ENCODE results near the gene MRPL12.

- no peak for TF ChIP-seq CTCF (tag by site-specific recombination; IDR thresholded peaks at IDR 0.05)
- peak; percentile 72 for TF ChIP-seq PRDM10 (tag by site-specific recombination; IDR thresholded peaks at IDR 0.05)
- TF ChIP-seq ZBTB7A (tag by site-specific recombination; IDR thresholded peaks at IDR 0.05; ENCODE audit: low read depth) = peak; percentile 74; the same call in 1 of the 2 replicates
- no peak for TF ChIP-seq SCRT1 (tag by site-specific recombination; IDR thresholded peaks at IDR 0.05; ENCODE audit: borderline replicate concordance)
- no peak for TF ChIP-seq ZNF16 (tag by site-specific recombination; IDR thresholded peaks at IDR 0.05; ENCODE audit: low read depth)
- TF ChIP-seq ZNF558 (tag by site-specific recombination; IDR thresholded peaks at IDR 0.05) = no peak
- peak; percentile 82; the same call in 1 of the 2 replicates for TF ChIP-seq BCL11B (tag by site-specific recombination; IDR thresholded peaks at IDR 0.05; ENCODE audit: low read depth)
- TF ChIP-seq SALL2 (tag by site-specific recombination; IDR thresholded peaks at IDR 0.05; ENCODE audit: borderline replicate concordance) = no peak
- TF ChIP-seq ZNF24 (tag by site-specific recombination; IDR thresholded peaks at IDR 0.05) = no peak
- no peak for TF ChIP-seq KLF17 (tag by site-specific recombination; IDR thresholded peaks at IDR 0.05)
- TF ChIP-seq KLF16 (tag by site-specific recombination; IDR thresholded peaks at IDR 0.05) = peak; percentile 24; the same call in 1 of the 2 replicates
- peak; percentile 86 for TF ChIP-seq SP3 (tag by site-specific recombination; IDR thresholded peaks at IDR 0.05)
- TF ChIP-seq PRDM6 (tag by site-specific recombination; IDR thresholded peaks at IDR 0.05) = no peak
- TF ChIP-seq GLI4 (tag by site-specific recombination; IDR thresholded peaks at IDR 0.05) = no peak
Observed at GRCh38 chr17:81666342-81667191, 36.6 kb upstream of the MRPL12 start, which contains the start of the genes CCDC137 and OXLD1.

Measured in HEK293 (cell line).